Measurements from ENCODE around the gene PNLIPRP3. TPM values are rescaled to one million over a fixed set of nuclear protein-coding genes. Genes with fewer than 3 reads are reported as not detected.

Gene PNLIPRP3
- total RNA-seq, 2 donors from 2014 or later: not detected

DNA sequence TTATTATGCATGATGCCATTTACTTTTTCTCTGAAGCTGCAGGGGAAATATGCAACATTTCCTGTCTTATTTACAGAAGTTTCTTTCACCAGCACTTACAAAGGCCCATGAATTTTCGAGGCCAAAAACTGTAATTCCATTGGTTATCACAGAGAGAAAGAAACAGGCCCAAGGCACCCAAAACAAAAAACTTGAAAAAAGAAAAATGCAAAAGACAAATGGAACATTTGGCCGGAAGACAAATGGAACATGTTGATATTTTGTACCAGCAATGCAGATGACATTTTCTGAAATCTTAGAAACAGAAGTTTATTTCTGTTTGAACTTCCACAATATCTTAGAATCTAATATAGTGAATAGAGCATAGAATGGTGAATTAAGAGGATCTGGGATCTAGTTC lies 61.8 kb downstream of the PNLIPRP3 start:
- no peak overlapping the region for H3K4me3 Mint-ChIP-seq
- no peaks in the 10 kb centered on the region for H3K36me3 Mint-ChIP-seq (ENCODE audit: insufficient read depth in 2 of 2)
- ATAC-seq (replicated peaks in 1 of 2) (no peak), DNase-seq (no peak)
- H3K4me1 Mint-ChIP-seq (ENCODE audit: low read depth): no peaks in the 10 kb centered on the region
- H3K27me3 Mint-ChIP-seq (ENCODE audit: low read depth): no peaks in the 10 kb centered on the region
- H3K9me3 Mint-ChIP-seq: no peaks in the 10 kb centered on the region
- H3K27ac Mint-ChIP-seq: no peak overlapping the region

DNA sequence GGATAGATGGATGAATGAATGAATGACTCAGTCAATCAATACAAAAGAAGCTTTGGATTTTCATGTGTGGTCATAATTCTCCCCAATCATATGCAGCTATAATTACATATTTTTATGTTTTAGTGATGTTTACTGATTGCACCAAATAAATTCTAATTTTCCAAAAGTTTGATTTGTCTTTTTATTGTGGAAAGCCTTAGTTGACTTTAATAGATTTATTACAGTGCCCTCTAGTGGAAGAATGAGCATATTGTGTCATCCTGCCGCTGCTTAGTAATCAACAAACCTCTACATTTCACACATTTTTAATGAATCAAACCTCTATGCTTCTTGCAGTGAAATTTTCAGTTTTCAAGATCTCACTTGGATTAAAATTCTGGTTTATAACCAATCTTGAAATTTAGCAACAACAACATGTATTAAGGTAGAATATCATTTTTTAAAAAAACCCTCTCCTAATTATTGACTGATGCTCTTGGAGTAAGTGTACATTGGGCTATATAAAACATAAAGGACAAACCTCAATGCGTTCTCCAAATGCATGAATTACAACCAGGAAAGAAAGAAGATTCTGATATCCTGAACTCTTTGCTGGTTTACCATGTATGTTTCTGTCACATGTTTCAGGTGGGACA lies 62.5 kb downstream of the PNLIPRP3 start:
- ATAC-seq (replicated peaks in 1 of 2) (no peak), DNase-seq (no peak)
- Mint-ChIP-seq H3K27ac (no peak overlapping the region), H3K4me1 (ENCODE audit: low read depth) (no peaks in the 10 kb centered on the region), H3K9me3 (no peaks in the 10 kb centered on the region), H3K27me3 (ENCODE audit: low read depth) (no peaks in the 10 kb centered on the region), H3K4me3 (no peak overlapping the region), H3K36me3 (ENCODE audit: insufficient read depth in 2 of 2) (no peaks in the 10 kb centered on the region)

DNA sequence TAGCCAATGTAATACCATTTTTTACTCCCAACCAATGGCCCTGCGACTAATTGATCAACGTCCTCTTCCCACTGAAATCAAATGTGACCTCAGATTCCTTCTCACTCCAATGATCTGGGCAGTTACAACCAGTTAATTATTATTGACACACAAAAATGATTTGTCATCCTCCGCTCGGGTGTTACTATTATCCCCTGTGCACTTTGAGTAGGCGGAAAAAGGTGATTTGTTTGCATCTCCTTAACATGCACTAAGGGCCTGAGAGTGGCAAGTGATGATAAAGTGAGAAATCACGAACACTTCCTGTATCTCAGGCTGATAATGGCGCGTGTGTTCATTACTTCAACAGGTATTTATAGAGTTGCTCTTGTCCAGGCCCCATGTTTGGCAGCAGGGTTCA lies 77.1 kb downstream of the PNLIPRP3 start:
- no peak overlapping the region for H3K4me3 Mint-ChIP-seq
- no peak for DNase-seq
- H3K27ac Mint-ChIP-seq: no peak overlapping the region
- H3K27me3 Mint-ChIP-seq (ENCODE audit: low read depth): peaks cover 6% of the 10 kb centered on the region
- H3K36me3 Mint-ChIP-seq (ENCODE audit: insufficient read depth in 2 of 2): no peaks in the 10 kb centered on the region
- H3K9me3 Mint-ChIP-seq: peaks cover 0 to 2% of the 10 kb centered on the region in 2 donors
- ATAC-seq (replicated peaks in 1 of 2): no peak
- H3K4me1 Mint-ChIP-seq (ENCODE audit: low read depth): no peaks in the 10 kb centered on the region

DNA sequence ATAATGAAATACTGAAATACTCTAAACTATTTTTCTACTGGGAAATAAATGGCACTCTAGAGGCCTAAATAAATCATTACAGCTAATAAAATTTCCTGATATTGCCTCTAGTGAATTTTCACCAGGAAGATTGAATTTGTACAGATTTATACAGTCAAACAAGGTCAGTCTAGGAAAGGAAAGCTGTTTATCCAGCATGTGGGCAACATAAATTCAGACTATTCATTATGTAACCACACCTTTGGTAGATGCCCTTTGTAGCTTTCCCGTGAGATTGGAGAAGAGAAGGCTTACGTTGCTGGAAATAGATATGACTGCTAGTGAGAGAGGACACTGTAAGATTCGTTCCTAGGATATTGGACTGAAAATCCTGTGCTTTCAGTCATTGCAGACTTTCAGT lies 82.9 kb downstream of the PNLIPRP3 start:
- ATAC-seq (replicated peaks in 1 of 2): no peak
- Mint-ChIP-seq H3K4me1 (ENCODE audit: low read depth) (no peaks in the 10 kb centered on the region), H3K9me3 (no peaks in the 10 kb centered on the region), H3K27ac (no peak overlapping the region), H3K27me3 (ENCODE audit: low read depth) (peaks cover 6% of the 10 kb centered on the region), H3K36me3 (ENCODE audit: insufficient read depth in 2 of 2) (no peaks in the 10 kb centered on the region), H3K4me3 (no peak overlapping the region)
- DNase-seq: no peak

DNA sequence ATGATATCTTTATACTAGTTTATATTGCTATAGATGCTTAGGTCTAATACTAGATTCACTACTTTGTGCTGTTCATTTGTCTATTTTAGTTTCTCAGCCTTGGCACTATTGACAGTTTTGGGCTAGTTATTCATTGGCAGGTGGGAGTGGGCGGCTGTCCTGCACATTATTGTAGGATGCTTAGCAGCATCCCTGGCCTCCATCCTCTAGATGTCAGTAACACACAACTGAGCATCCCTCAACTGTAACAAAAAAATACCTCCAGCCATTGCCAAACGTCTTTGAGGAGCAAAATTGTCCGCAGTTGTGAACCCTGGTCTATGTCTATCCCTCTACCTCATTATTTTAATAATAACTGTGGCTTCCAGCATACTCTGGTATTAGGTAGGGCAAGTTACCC lies 83.7 kb downstream of the PNLIPRP3 start:
- peaks cover 6% of the 10 kb centered on the region for H3K27me3 Mint-ChIP-seq (ENCODE audit: low read depth)
- H3K36me3 Mint-ChIP-seq (ENCODE audit: insufficient read depth in 2 of 2): no peaks in the 10 kb centered on the region
- no peaks in the 10 kb centered on the region for H3K4me1 Mint-ChIP-seq (ENCODE audit: low read depth)
- no peak for DNase-seq
- no peak overlapping the region for H3K27ac Mint-ChIP-seq
- no peaks in the 10 kb centered on the region for H3K9me3 Mint-ChIP-seq
- no peak overlapping the region for H3K4me3 Mint-ChIP-seq
- no peak for ATAC-seq (replicated peaks in 1 of 2)

DNA sequence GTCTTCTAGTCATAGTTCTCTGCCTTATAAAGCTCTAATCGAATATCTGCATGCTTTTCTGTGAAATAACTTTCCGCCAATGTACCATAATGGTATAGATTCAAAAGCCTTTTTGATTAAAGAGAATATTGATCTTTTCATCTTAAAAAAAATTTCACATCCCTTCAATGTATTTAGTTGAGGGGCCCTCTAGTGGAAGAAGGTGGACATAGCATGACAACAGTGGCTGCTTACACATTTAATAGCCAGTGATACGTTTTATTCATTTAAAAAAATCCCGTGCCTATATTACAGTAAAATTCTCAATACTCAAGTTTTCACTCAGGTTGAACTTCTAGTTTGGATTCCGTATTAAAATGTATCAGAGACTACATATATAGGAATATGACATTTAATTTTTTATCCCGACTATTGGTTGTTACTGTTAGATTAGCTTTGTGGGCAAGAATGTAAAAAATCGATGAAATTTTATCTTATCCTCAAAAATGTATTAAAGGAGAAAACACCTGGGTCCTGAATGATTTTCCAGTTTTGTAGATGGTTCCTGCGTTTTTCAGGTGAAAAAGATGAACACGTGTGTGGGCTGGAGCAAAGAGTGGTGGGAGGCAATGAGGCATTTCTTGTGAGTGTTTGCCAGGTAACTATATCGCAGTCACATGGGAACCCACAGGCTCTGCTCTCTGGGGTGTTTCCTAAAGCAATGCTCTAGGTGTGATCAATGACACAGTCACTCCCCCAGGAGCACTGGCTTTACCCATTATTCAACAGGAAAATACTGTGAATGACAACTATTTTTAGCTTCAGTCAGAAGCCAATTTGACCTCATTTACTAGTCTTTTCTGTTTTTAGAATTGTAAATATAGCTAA lies 94.0 kb downstream of the PNLIPRP3 start:
- H3K4me3 Mint-ChIP-seq: no peak overlapping the region
- no peaks in the 10 kb centered on the region for H3K36me3 Mint-ChIP-seq (ENCODE audit: insufficient read depth in 2 of 2)
- H3K9me3 Mint-ChIP-seq: no peaks in the 10 kb centered on the region
- DNase-seq (peak; percentile 10), ATAC-seq (replicated peaks in 1 of 2) (no peak)
- no peak overlapping the region for H3K27ac Mint-ChIP-seq
- H3K4me1 Mint-ChIP-seq (ENCODE audit: low read depth): no peaks in the 10 kb centered on the region
- H3K27me3 Mint-ChIP-seq (ENCODE audit: low read depth): peaks cover 9% of the 10 kb centered on the region

DNA sequence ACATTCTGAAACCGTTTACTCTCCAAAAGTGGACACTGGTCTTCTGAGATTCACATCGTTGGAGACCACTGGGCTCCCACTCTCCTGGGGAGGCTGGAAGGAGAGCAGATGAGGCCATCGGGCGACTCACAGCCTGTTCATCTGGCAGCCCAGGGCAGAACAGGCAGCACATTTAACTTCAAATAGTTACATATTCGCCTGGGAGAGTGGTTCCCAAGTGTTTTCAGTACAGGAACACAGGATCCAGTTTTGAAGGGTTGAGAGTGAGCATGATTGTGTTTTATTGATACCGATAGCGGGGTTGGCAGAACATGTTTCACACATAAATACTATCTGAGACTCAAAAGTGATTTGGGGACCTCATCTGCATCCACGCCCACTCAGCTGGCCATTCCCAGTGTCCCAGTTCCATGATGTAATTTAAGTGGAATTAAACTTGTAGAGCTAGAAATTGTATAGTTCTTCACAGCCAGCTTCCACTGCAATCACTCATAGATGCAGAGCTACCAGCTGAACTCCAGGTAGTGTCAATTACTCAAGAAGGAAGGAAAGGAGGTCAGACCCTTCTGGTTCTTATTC lies 95.2 kb downstream of the PNLIPRP3 start:
- Mint-ChIP-seq H3K9me3 (no peaks in the 10 kb centered on the region), H3K27ac (no peak overlapping the region), H3K36me3 (ENCODE audit: insufficient read depth in 2 of 2) (no peaks in the 10 kb centered on the region), H3K27me3 (ENCODE audit: low read depth) (peaks cover 9% of the 10 kb centered on the region), H3K4me3 (no peak overlapping the region), H3K4me1 (ENCODE audit: low read depth) (no peaks in the 10 kb centered on the region)
- DNase-seq: no peak
- no peak for ATAC-seq (replicated peaks in 1 of 2)

DNA sequence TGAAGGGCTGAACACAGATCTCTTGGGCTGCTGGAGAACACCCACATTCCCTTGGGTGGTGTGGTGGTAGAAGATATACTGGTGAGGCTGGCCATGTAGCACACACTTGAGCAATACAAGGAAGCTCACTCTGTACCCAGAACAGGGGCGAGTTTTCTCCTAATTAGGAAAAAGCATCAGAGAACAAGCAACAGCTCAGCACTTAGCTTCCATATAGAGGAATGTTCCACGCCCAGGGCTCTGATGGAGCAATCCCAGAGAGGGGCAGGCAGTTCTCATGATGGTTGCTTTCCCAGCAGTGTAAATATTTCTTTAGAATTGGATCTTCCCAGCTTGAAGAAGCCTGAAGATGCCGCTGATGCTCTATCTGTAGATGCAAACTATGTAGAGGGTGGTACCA lies 97.1 kb downstream of the PNLIPRP3 start:
- Mint-ChIP-seq H3K4me1 (ENCODE audit: low read depth) (no peaks in the 10 kb centered on the region), H3K9me3 (no peaks in the 10 kb centered on the region), H3K36me3 (ENCODE audit: insufficient read depth in 2 of 2) (no peaks in the 10 kb centered on the region), H3K4me3 (no peak overlapping the region), H3K27me3 (ENCODE audit: low read depth) (peaks cover 9% of the 10 kb centered on the region), H3K27ac (no peak overlapping the region)
- ATAC-seq (replicated peaks in 1 of 2) (no peak), DNase-seq (no peak)

DNA sequence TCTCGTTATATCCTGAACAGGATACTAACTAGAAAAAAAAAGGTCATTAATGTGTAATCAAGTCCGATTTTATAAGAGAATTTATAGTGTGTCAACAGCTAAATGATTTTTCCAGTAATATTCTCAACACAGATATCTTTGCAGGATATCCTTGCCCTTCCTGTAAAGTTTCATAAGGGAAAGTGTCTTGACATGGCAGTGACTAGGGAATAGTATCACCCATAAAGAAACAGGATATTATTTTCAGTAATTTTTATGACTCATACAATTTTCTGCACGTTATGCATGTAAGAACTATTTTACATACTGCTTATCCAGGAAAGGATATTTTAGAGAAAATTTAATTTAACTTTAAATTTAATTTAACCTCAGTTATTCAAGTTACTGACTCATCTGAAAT lies 98.6 kb downstream of the PNLIPRP3 start:
- Mint-ChIP-seq H3K9me3 (no peaks in the 10 kb centered on the region), H3K4me1 (ENCODE audit: low read depth) (no peaks in the 10 kb centered on the region), H3K4me3 (no peak overlapping the region), H3K36me3 (ENCODE audit: insufficient read depth in 2 of 2) (no peaks in the 10 kb centered on the region), H3K27ac (no peak overlapping the region), H3K27me3 (ENCODE audit: low read depth) (peaks cover 8% of the 10 kb centered on the region)
- no peak for ATAC-seq (replicated peaks in 1 of 2)
- no peak for DNase-seq

Other genes starting within 250 kb of the PNLIPRP3 start
- gene GFRA1, start 154.6 kb upstream of the PNLIPRP3 start, total RNA-seq: not detected
- not detected for gene CCDC172, start 103.4 kb upstream of the PNLIPRP3 start, total RNA-seq
- gene PNLIP, start 118.1 kb downstream of the PNLIPRP3 start, total RNA-seq: not detected
- gene PNLIPRP1, start 163.1 kb downstream of the PNLIPRP3 start, total RNA-seq: not detected
- gene PNLIPRP2, start 193.1 kb downstream of the PNLIPRP3 start, total RNA-seq: not detected

All from activated T-cell treated with anti-CD3 and anti-CD28 coated beads, Interleukin-2, amount 50 U/mL, for 72 hours (primary cell).